ENCODE data around the gene NCKAP5L.

NCKAP5L gene

GRCh38 chr12:49824416-49824815 is 3.8 kb downstream of the NCKAP5L start:
- no peak for DNase-seq (ENCODE audit: low spot score)

- DNase-seq (ENCODE audit: low spot score): no peak
Observed at GRCh38 chr12:49823951-49824350, 4.3 kb downstream of the NCKAP5L start.

- no peak for DNase-seq (ENCODE audit: low spot score)
Observed at GRCh38 chr12:49823350-49823749, 4.9 kb downstream of the NCKAP5L start.

GRCh38 chr12:49821373-49822287 is 6.6 kb downstream of the NCKAP5L start:
- no peak for DNase-seq (ENCODE audit: low spot score)

- no peak for DNase-seq (ENCODE audit: low spot score)
Observed at GRCh38 chr12:49819786-49820185, 8.4 kb downstream of the NCKAP5L start.

- DNase-seq (ENCODE audit: low spot score): no peak
Observed at GRCh38 chr12:49818241-49818895, 9.8 kb downstream of the NCKAP5L start.

- no peak for DNase-seq (ENCODE audit: low spot score)
Observed at GRCh38 chr12:49813131-49813530, 15.1 kb downstream of the NCKAP5L start.

- DNase-seq (ENCODE audit: low spot score): no peak
Observed at GRCh38 chr12:49811961-49812401, 16.2 kb downstream of the NCKAP5L start.

GRCh38 chr12:49811136-49811535 is 17.1 kb downstream of the NCKAP5L start:
- no peak for DNase-seq (ENCODE audit: low spot score)

GRCh38 chr12:49809906-49810389 is 18.3 kb downstream of the NCKAP5L start:
- DNase-seq (ENCODE audit: low spot score): no peak

- no peak for DNase-seq (ENCODE audit: low spot score)
Observed at GRCh38 chr12:49809381-49809905, 18.8 kb downstream of the NCKAP5L start.

- DNase-seq (ENCODE audit: low spot score): no peak
Observed at GRCh38 chr12:49808686-49809380, 19.4 kb downstream of the NCKAP5L start.

- no peak for DNase-seq (ENCODE audit: low spot score)
Observed at GRCh38 chr12:49807991-49808580, 20.1 kb downstream of the NCKAP5L start.

GRCh38 chr12:49806877-49807276 is 21.3 kb downstream of the NCKAP5L start:
- DNase-seq (ENCODE audit: low spot score): no peak

- DNase-seq (ENCODE audit: low spot score): no peak
Observed at GRCh38 chr12:49806321-49806813, 21.8 kb downstream of the NCKAP5L start.

GRCh38 chr12:49805409-49805808 is 22.8 kb downstream of the NCKAP5L start:
- no peak for DNase-seq (ENCODE audit: low spot score)

- no peak for DNase-seq (ENCODE audit: low spot score)
Observed at GRCh38 chr12:49804821-49805220, 23.4 kb downstream of the NCKAP5L start.

- no peak for DNase-seq (ENCODE audit: low spot score)
Observed at GRCh38 chr12:49803693-49804450, 24.3 kb downstream of the NCKAP5L start.

GRCh38 chr12:49801141-49802063 is 26.8 kb downstream of the NCKAP5L start:
- no peak for DNase-seq (ENCODE audit: low spot score)

All from hematopoietic multipotent progenitor cell treated with erythropoietin and hydrocortisone succinate and interleukin-3 and kit ligand, for 15 days (in vitro differentiated cells).